Measurements from ENCODE around the gene SMAD2. TPM values are rescaled to one million over a fixed set of nuclear protein-coding genes. Genes with fewer than 3 reads are reported as not detected.

The SMAD2 gene
- total RNA-seq, 2 experiments from 2014 or later, result 80.4 to 83.0 TPM

- intact Hi-C loops (cut with DNase I, micrococcal nuclease), result no loop called here
- H3K27ac ChIP-seq (ENCODE audit: low read depth in 1 of 2, low read length in 2 of 2), result no peak overlapping the region
- H3K9me3 ChIP-seq (ENCODE audit: control insufficient read depth in 1 of 2, insufficient read depth in 1 of 2, low read length in 2 of 2), result peaks cover 0 to 6% of the 10 kb centered on the region in 2 experiments
- H3K27ac Mint-ChIP-seq, result no peak overlapping the region
- peaks cover 18% of the 10 kb centered on the region for H3K4me1 ChIP-seq (ENCODE audit: insufficient read depth, low read length)
- H3K36me3 Mint-ChIP-seq (ENCODE audit: low read depth), result peaks cover 58% of the 10 kb centered on the region
- DNase-seq (no peak), ATAC-seq (ENCODE audit: poor library complexity) (no peak)
- peaks cover 27% of the 10 kb centered on the region for H3K36me3 ChIP-seq (ENCODE audit: insufficient read depth, low read length)
- ChIA-PET POLR2A (interaction anchor here (1.6 to 4.6 kb wide), 2 partner anchors 29 to 32 kb away, joined by 3 to 63 read pairs; partner anchors contain the start of gene SMAD2), CTCF (no interaction called here)
- peaks cover 3% of the 10 kb centered on the region for H3K9me3 Mint-ChIP-seq
- H3K27me3 ChIP-seq (ENCODE audit: control insufficient read depth in 1 of 2, insufficient read depth in 2 of 2, low read length in 2 of 2), result no peaks in the 10 kb centered on the region
- H3K4me3 Mint-ChIP-seq, result no peak overlapping the region
- H3K4me3 ChIP-seq (ENCODE audit: low read length), result no peak overlapping the region
- no peak for TF ChIP-seq CTCF (IDR thresholded peaks at IDR 0.05)
- no peaks in the 10 kb centered on the region for H3K27me3 Mint-ChIP-seq
- peaks cover 95% of the 10 kb centered on the region for H3K4me1 Mint-ChIP-seq (ENCODE audit: low read depth)
Observed at GRCh38 chr18:47898696-47899095, 31.8 kb downstream of the SMAD2 start.

- intact Hi-C loops (cut with DNase I, micrococcal nuclease), result no loop called here
- no peaks in the 10 kb centered on the region for H3K27me3 Mint-ChIP-seq
- H3K9me3 Mint-ChIP-seq, result no peaks in the 10 kb centered on the region
- Histone ChIP-seq H3K27me3 (ENCODE audit: control insufficient read depth in 1 of 2, insufficient read depth in 2 of 2, low read length in 2 of 2) (no peaks in the 10 kb centered on the region), H3K36me3 (ENCODE audit: insufficient read depth, low read length) (peaks cover 27% of the 10 kb centered on the region), H3K9me3 (ENCODE audit: control insufficient read depth in 1 of 2, insufficient read depth in 1 of 2, low read length in 2 of 2) (peaks cover 0 to 3% of the 10 kb centered on the region in 2 experiments), H3K4me1 (ENCODE audit: insufficient read depth, low read length) (peaks cover 17% of the 10 kb centered on the region), H3K4me3 (ENCODE audit: low read length) (no peak overlapping the region), H3K27ac (ENCODE audit: low read depth in 1 of 2, low read length in 2 of 2) (no peak overlapping the region)
- ATAC-seq (ENCODE audit: poor library complexity), result no peak
- ChIA-PET POLR2A (interaction anchor here (0.7 to 0.8 kb wide), 2 partner anchors 12 to 55 kb away, joined by 3 read pairs; no protein-coding TSS in a partner anchor), CTCF (interaction anchor here (0.6 kb wide), 1 partner anchor 101 kb away, joined by 3 read pairs; no protein-coding TSS in a partner anchor)
- H3K36me3 Mint-ChIP-seq (ENCODE audit: low read depth), result peaks cover 54% of the 10 kb centered on the region
- H3K4me3 Mint-ChIP-seq, result no peak overlapping the region
- H3K27ac Mint-ChIP-seq, result no peak overlapping the region
- TF ChIP-seq CTCF (IDR thresholded peaks at IDR 0.05), result no peak
- no peak for DNase-seq
- H3K4me1 Mint-ChIP-seq (ENCODE audit: low read depth), result peaks cover 91% of the 10 kb centered on the region
Observed at GRCh38 chr18:47898055-47898454, 32.4 kb downstream of the SMAD2 start.

- TF ChIP-seq CTCF (IDR thresholded peaks at IDR 0.05), result no peak
- Histone ChIP-seq H3K4me3 (ENCODE audit: low read length) (no peak overlapping the region), H3K27me3 (ENCODE audit: control insufficient read depth in 1 of 2, insufficient read depth in 2 of 2, low read length in 2 of 2) (no peaks in the 10 kb centered on the region), H3K36me3 (ENCODE audit: insufficient read depth, low read length) (peaks cover 33% of the 10 kb centered on the region), H3K27ac (ENCODE audit: low read depth in 1 of 2, low read length in 2 of 2) (no peak overlapping the region), H3K9me3 (ENCODE audit: control insufficient read depth in 1 of 2, insufficient read depth in 1 of 2, low read length in 2 of 2) (no peaks in the 10 kb centered on the region), H3K4me1 (ENCODE audit: insufficient read depth, low read length) (peaks cover 5% of the 10 kb centered on the region)
- DNase-seq (no peak), ATAC-seq (ENCODE audit: poor library complexity) (no peak)
- ChIA-PET CTCF (no interaction called here), POLR2A (interaction anchor here (0.7 to 1.7 kb wide), 3 partner anchors 7 to 35 kb away, joined by 3 read pairs; no protein-coding TSS in a partner anchor)
- Mint-ChIP-seq H3K27ac (peak overlapping the region; percentile 24), H3K9me3 (no peaks in the 10 kb centered on the region), H3K4me3 (no peak overlapping the region), H3K4me1 (ENCODE audit: low read depth) (peaks cover 69% of the 10 kb centered on the region), H3K27me3 (no peaks in the 10 kb centered on the region), H3K36me3 (ENCODE audit: low read depth) (peaks cover 46% of the 10 kb centered on the region)
- intact Hi-C loops (cut with DNase I, micrococcal nuclease), result no loop called here
Observed at GRCh38 chr18:47895565-47896250, 34.8 kb downstream of the SMAD2 start.
